ENCODE measurements around the gene PCP4L1. TPM values are rescaled to one million over a fixed set of nuclear protein-coding genes. Genes with fewer than 3 reads are reported as not detected.

PCP4L1 gene
- total RNA-seq, 1 experiment from 2014 or later: 2.5 TPM

DNA sequence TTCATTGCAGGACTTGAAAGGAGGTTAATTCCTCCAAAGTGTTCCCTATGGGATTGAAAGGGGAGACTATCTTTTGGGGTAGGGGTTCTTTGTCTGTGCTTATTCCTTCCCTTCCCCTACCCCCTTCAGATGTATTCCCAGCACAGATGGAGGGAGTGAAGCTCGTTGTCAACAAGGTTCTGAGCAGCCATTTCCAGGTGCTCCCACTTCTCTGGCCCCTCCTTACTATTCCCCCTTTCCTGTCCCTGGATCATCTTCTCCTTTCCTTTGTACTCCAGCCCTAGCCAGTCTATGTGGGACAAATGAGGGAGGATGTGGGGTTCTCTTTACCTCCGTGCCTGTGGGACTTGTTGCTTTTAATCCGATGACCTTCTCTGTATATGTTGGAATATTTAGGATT is 31.8 kb upstream of the PCP4L1 start:
- TF ChIP-seq, protein P1, sequence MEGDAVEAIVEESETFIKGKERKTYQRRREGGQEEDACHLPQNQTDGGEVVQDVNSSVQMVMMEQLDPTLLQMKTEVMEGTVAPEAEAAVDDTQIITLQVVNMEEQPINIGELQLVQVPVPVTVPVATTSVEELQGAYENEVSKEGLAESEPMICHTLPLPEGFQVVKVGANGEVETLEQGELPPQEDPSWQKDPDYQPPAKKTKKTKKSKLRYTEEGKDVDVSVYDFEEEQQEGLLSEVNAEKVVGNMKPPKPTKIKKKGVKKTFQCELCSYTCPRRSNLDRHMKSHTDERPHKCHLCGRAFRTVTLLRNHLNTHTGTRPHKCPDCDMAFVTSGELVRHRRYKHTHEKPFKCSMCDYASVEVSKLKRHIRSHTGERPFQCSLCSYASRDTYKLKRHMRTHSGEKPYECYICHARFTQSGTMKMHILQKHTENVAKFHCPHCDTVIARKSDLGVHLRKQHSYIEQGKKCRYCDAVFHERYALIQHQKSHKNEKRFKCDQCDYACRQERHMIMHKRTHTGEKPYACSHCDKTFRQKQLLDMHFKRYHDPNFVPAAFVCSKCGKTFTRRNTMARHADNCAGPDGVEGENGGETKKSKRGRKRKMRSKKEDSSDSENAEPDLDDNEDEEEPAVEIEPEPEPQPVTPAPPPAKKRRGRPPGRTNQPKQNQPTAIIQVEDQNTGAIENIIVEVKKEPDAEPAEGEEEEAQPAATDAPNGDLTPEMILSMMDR (IDR thresholded peaks at IDR 0.05; ENCODE audit: insufficient read depth in 1 of 2, low read depth in 1 of 2, low read length in 1 of 2, severe bottlenecking in 1 of 2, unreplicated experiment in 1 of 2): no peak
- BruUV-seq (replicated peaks): no TSS peak
- peaks cover 8% of the 10 kb centered on the region; the same call in 1 of the 2 replicates for H3K9me3 ChIP-seq
- H3K36me3 ChIP-seq (ENCODE audit: control insufficient read depth, insufficient read depth, low read length): peaks cover 6% of the 10 kb centered on the region
- Mint-ChIP-seq H3K4me1 (ENCODE audit: low read depth, unreplicated experiment) (peaks cover 42% of the 10 kb centered on the region), H3K4me3 (ENCODE audit: unreplicated experiment) (peak overlapping the region; percentile 99), H3K36me3 (ENCODE audit: insufficient read depth, unreplicated experiment) (peaks cover 60% of the 10 kb centered on the region), H3K9me3 (ENCODE audit: unreplicated experiment) (peaks cover 22% of the 10 kb centered on the region), H3K27me3 (ENCODE audit: insufficient read depth, unreplicated experiment) (no peaks in the 10 kb centered on the region), H3K27ac (ENCODE audit: unreplicated experiment) (peak overlapping the region; percentile 97)
- ChIA-PET POLR2A (interaction anchor here (1.7 to 2.2 kb wide), 2 partner anchors 10 to 24 kb away, joined by 11 to 41 read pairs; partner anchors contain the start of gene NDUFS2), CTCF (interaction anchor here (0.8 to 3.6 kb wide), 6 partner anchors 10 to 155 kb away, joined by 3 to 44 read pairs (median 14); no protein-coding TSS in a partner anchor)
- H3K4me1 ChIP-seq: peaks cover 44% of the 10 kb centered on the region
- intact Hi-C loops (cut with micrococcal nuclease; ENCODE audit: unreplicated experiment): loop anchor here (1.0 kb wide), 2 partner anchors 65 to 148 kb away; no protein-coding TSS in a partner anchor
- no peaks in the 10 kb centered on the region for H3K27me3 ChIP-seq (replicated peaks; ENCODE audit: control insufficient read depth, insufficient read depth, low read length)
- no peak for DNase-seq
- H3K4me3 ChIP-seq (ENCODE audit: low read depth, low read length): peak overlapping the region; percentile 69

DNA sequence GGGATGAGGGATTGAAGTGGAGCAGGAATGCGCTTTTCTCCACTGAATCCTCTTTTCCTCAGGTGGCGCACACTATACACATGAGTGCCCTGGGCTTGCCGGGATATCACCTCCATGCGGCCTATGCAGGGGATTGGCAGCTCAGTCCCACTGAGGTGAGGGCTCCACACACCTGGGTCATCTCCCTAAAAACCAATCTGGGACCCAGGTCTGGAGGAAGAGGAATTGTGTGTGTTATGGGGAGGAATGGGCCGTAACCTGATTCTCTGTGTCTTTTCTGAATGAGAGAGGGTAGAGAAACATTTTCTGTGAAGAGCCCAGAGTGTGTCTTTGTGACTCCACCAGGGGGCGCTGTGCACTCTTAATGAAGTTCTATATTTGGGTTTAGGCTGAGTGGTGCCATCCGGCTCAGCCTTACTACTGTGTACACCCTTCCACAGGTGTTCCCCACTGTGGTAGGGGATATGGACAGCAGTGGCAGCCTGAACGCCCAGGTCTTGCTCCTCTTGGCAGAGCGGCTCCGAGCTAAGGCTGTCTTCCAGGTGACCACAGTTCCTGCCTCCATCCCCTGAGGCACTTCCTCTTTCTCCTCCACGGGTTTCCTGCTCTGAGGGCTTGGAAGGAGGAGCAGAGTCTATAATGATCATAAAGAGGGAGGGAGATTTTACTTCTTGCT is 31.2 kb upstream of the PCP4L1 start:
- Histone ChIP-seq H3K27me3 (replicated peaks; ENCODE audit: control insufficient read depth, insufficient read depth, low read length) (no peaks in the 10 kb centered on the region), H3K36me3 (ENCODE audit: control insufficient read depth, insufficient read depth, low read length) (peaks cover 6% of the 10 kb centered on the region), H3K9me3 (peaks cover 5% of the 10 kb centered on the region; the same call in 1 of the 2 replicates), H3K4me3 (ENCODE audit: low read depth, low read length) (peak overlapping the region; percentile 69), H3K4me1 (peaks cover 38% of the 10 kb centered on the region)
- H3K4me3 Mint-ChIP-seq (ENCODE audit: unreplicated experiment): peak overlapping the region; percentile 99
- CTCF ChIA-PET: interaction anchor here (0.8 to 3.6 kb wide), 7 partner anchors 16 to 154 kb away, joined by 3 to 44 read pairs (median 3); no protein-coding TSS in a partner anchor
- BruUV-seq (replicated peaks): no TSS peak
- TF ChIP-seq, protein P1 (IDR thresholded peaks at IDR 0.05; ENCODE audit: insufficient read depth in 1 of 2, low read depth in 1 of 2, low read length in 1 of 2, severe bottlenecking in 1 of 2, unreplicated experiment in 1 of 2): peak; percentile 76 to 84
- DNase-seq: peak; percentile 72 to 82
- intact Hi-C loops (cut with micrococcal nuclease; ENCODE audit: unreplicated experiment): loop anchor here (1.0 kb wide), 2 partner anchors 64 to 147 kb away; no protein-coding TSS in a partner anchor
- no peaks in the 10 kb centered on the region for H3K27me3 Mint-ChIP-seq (ENCODE audit: insufficient read depth, unreplicated experiment)
- POLR2A ChIA-PET: interaction anchor here (2.2 kb wide), 1 partner anchor 25 kb away, joined by 41 read pairs; the partner anchor contains the start of gene NDUFS2
- peaks cover 36% of the 10 kb centered on the region for H3K4me1 Mint-ChIP-seq (ENCODE audit: low read depth, unreplicated experiment)
- H3K27ac Mint-ChIP-seq (ENCODE audit: unreplicated experiment): peak overlapping the region; percentile 97
- peaks cover 54% of the 10 kb centered on the region for H3K36me3 Mint-ChIP-seq (ENCODE audit: insufficient read depth, unreplicated experiment)
- peaks cover 16% of the 10 kb centered on the region for H3K9me3 Mint-ChIP-seq (ENCODE audit: unreplicated experiment)

- ChIA-PET CTCF (interaction anchor here (1.0 to 3.6 kb wide), 3 partner anchors 22 to 147 kb away, joined by 3 to 44 read pairs (median 4); no protein-coding TSS in a partner anchor), POLR2A (no interaction called here)
- H3K36me3 ChIP-seq (ENCODE audit: control insufficient read depth, insufficient read depth, low read length): peaks cover 5% of the 10 kb centered on the region; the same call in 1 of the 2 replicates
- TF ChIP-seq, protein P1 (IDR thresholded peaks at IDR 0.05; ENCODE audit: insufficient read depth in 1 of 2, low read depth in 1 of 2, low read length in 1 of 2, severe bottlenecking in 1 of 2, unreplicated experiment in 1 of 2): no peak
- DNase-seq: no peak
- intact Hi-C loops (cut with micrococcal nuclease; ENCODE audit: unreplicated experiment): no loop called here
- peaks cover 47% of the 10 kb centered on the region for H3K36me3 Mint-ChIP-seq (ENCODE audit: insufficient read depth, unreplicated experiment)
- no peaks in the 10 kb centered on the region for H3K27me3 Mint-ChIP-seq (ENCODE audit: insufficient read depth, unreplicated experiment)
- peaks cover 9% of the 10 kb centered on the region for H3K9me3 Mint-ChIP-seq (ENCODE audit: unreplicated experiment)
- H3K4me3 Mint-ChIP-seq (ENCODE audit: unreplicated experiment): no peak overlapping the region
- no peak overlapping the region for H3K4me3 ChIP-seq (ENCODE audit: low read depth, low read length)
- H3K9me3 ChIP-seq: no peaks in the 10 kb centered on the region
- peaks cover 31% of the 10 kb centered on the region for H3K4me1 ChIP-seq
- H3K4me1 Mint-ChIP-seq (ENCODE audit: low read depth, unreplicated experiment): peaks cover 29% of the 10 kb centered on the region
- H3K27me3 ChIP-seq (replicated peaks; ENCODE audit: control insufficient read depth, insufficient read depth, low read length): no peaks in the 10 kb centered on the region
- peak overlapping the region; percentile 97 for H3K27ac Mint-ChIP-seq (ENCODE audit: unreplicated experiment)
- no TSS peak for BruUV-seq (replicated peaks)
These were observed 30.5 kb upstream of the PCP4L1 start for GRCh38 chr1:161228032-161228431.
